Esophagus muscularis mucosa (tissue), 3 donors: ENCODE results near the gene IQGAP2.

ENCODE experiments used
- EP300 ChIP-seq: sonication (generic); formaldehyde crosslinking; IDR thresholded peaks from one replicate; pipeline ENCODE4 v1.6.1; 2017; ENCODE audit warnings: antibody characterized with exemption
- TF ChIP-seq, protein P1 (sequence below), 3 experiments: fragments of 200-600 bp in 2 of 3; fragments of 450-650 bp in 1 of 3; sonication (generic) in 2 of 3; IDR thresholded peaks; one replicate each; pipeline ENCODE4 v1.5.1; 2017 to 2019; ENCODE audit warnings: antibody characterized with exemption in 3 of 3, mild to moderate bottlenecking in 2 of 3, moderate library complexity in 1 of 3

DNA sequence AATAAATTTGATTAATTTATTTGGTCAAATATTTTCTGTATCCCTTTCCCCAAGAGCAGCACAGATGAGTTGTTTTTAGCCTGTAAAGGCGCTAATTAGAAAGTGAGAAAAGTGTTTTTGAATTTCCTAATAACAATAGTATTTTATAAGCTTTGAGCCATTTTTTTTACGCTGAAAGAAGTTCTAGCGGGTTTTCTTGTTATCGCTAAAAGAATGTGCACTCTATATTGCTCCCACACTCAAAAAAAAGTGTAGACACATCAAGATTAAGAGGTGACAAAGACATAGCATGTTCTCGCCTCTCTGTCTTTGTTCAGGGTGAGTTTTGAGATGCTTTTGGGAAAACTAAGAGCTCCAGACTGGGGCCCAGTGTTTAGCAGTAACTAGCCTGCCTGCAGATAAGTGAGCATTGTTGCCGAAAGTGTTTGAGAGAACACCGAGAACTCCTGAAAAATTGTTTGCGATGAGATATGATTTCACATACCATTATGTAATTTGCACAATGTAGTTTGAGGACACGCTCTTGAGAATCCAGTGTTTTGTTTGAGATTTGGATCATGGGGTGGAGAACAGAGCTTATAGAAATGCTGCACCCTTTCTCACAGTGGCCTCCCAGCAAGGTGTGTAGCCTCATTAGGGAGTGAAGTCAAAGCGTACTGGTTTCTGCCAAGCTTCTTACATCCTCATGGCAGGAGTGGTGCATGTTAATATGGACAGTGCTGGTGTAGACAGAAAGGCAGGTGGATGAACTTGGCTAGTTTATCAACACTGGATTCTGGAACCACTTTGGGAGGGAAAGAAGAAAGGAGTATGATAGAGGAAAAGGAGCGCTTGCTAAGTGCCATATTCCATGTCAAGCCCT lies 314.4 kb downstream of the IQGAP2 start:
- TF ChIP-seq, protein P1, sequence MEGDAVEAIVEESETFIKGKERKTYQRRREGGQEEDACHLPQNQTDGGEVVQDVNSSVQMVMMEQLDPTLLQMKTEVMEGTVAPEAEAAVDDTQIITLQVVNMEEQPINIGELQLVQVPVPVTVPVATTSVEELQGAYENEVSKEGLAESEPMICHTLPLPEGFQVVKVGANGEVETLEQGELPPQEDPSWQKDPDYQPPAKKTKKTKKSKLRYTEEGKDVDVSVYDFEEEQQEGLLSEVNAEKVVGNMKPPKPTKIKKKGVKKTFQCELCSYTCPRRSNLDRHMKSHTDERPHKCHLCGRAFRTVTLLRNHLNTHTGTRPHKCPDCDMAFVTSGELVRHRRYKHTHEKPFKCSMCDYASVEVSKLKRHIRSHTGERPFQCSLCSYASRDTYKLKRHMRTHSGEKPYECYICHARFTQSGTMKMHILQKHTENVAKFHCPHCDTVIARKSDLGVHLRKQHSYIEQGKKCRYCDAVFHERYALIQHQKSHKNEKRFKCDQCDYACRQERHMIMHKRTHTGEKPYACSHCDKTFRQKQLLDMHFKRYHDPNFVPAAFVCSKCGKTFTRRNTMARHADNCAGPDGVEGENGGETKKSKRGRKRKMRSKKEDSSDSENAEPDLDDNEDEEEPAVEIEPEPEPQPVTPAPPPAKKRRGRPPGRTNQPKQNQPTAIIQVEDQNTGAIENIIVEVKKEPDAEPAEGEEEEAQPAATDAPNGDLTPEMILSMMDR (IDR thresholded peaks at IDR 0.05), result no peak
- TF ChIP-seq EP300, result no peak
